Body of pancreas (tissue), 4 donors: ENCODE measurements around the gene NKAP. TPM values are rescaled to one million over a fixed set of nuclear protein-coding genes. Genes with fewer than 3 reads are reported as not detected.
A peak's percentile ranks its signal among the peaks of the same experiment; 100 is the strongest.

ENCODE experiments used
- ATAC-seq: fragments of 150-250 bp; one replicate; pipeline ENCODE4 v1.9.1; 2016
- DNase-seq, 4 donors: peaks; one replicate each; pipeline ENCODE4 v3.0.0-alpha.2; 2019
- H3K27ac ChIP-seq, 4 donors: fragments of 200-600 bp; sonication (generic); 1 replicate in 3 of 4; 2 replicates in 1 of 4; pipeline versions ENCODE4 v1.5.1 to v1.6.1; 2016 to 2019; ENCODE audit warnings: mild to moderate bottlenecking in 1 of 4, mixed read lengths in 1 of 4, moderate library complexity in 1 of 4
- H3K27me3 ChIP-seq, 2 donors: fragments of 200-600 bp; sonication (generic); one replicate each; pipeline ENCODE4 v1.6.0; 2016; ENCODE audit warnings: mild to moderate bottlenecking in 1 of 2
- H3K36me3 ChIP-seq, 2 donors: fragments of 200-600 bp; sonication (generic); replicated peaks in 1 of 2; 2 replicates each; pipeline ENCODE4 v1.5.1; 2016; ENCODE audit warnings: low read depth in 2 of 2; ENCODE audit not compliant: insufficient read depth in 1 of 2
- H3K4me1 ChIP-seq: fragments of 200-600 bp; sonication (generic); one replicate; pipeline ENCODE4 v1.6.0; 2016
- H3K4me3 ChIP-seq, 2 donors: fragments of 200-600 bp; sonication (generic); 1 replicate in 1 of 2; 2 replicates in 1 of 2; pipeline ENCODE4 v1.5.1; 2016 to 2019
- H3K9me3 ChIP-seq, 3 donors: fragments of 200-600 bp; sonication (generic); 1 replicate in 2 of 3; 2 replicates in 1 of 3; pipeline ENCODE4 v1.5.1; 2016
- POLR2A ChIP-seq, 3 donors: fragments of 450-650 bp; IDR thresholded peaks; one replicate each; pipeline ENCODE4 v1.6.1; 2016; ENCODE audit warnings: antibody characterized with exemption in 3 of 3, mild to moderate bottlenecking in 2 of 3
- WGBS, 2 donors: methylation state at CpG; one replicate each; pipeline ENCODE4 v1.1.5; 2017; 5-methylcytosine and 5-hydroxymethylcytosine counted together
- intact Hi-C: fragments of 100-400 bp; cut with DNase I; formaldehyde crosslinking; loops from one replicate; pipeline ENCODE4 v1.15.1; 2023
- total RNA-seq, 2 donors: library from RNA; depleted of rRNA; stranded (reverse); fragments of >200 nt; gene quantifications; one replicate each; pipeline ENCODE4 v1.1.0, GENCODE V29; 2016
- TF ChIP-seq, protein P1 (sequence below), 7 experiments: fragments of 450-650 bp in 4 of 7; fragments of 200-600 bp in 3 of 7; sonication (generic) in 3 of 7; IDR thresholded peaks; one replicate each; pipeline ENCODE4 v1.5.1; 2016 to 2019; ENCODE audit warnings: antibody characterized with exemption in 7 of 7

NKAP gene
- total RNA-seq, 2 donors from 2014 or later, result 3.6 to 5.3 TPM

DNA sequence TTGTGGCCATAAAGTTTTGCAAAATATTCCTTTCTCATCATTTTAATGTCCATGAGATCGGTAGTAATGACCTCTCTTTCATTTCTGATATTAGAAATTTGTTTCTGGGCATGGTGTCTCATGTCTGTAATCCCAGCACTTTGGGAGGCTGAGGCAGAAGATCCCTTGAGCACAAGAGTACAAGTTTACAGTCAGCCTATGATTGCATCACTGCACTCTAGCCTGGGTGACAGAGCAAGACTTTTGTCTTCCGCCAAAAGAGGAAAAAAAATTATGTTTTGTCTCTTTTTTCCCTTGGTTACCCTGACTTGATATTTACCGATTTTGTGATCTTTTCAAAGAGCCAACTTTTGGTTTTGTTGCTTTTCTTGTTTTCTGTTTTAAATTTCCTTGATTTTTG lies 10.8 kb upstream of the NKAP start:
- TF ChIP-seq POLR2A (IDR thresholded peaks at IDR 0.05), result no peak
- TF ChIP-seq, protein P1, sequence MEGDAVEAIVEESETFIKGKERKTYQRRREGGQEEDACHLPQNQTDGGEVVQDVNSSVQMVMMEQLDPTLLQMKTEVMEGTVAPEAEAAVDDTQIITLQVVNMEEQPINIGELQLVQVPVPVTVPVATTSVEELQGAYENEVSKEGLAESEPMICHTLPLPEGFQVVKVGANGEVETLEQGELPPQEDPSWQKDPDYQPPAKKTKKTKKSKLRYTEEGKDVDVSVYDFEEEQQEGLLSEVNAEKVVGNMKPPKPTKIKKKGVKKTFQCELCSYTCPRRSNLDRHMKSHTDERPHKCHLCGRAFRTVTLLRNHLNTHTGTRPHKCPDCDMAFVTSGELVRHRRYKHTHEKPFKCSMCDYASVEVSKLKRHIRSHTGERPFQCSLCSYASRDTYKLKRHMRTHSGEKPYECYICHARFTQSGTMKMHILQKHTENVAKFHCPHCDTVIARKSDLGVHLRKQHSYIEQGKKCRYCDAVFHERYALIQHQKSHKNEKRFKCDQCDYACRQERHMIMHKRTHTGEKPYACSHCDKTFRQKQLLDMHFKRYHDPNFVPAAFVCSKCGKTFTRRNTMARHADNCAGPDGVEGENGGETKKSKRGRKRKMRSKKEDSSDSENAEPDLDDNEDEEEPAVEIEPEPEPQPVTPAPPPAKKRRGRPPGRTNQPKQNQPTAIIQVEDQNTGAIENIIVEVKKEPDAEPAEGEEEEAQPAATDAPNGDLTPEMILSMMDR (IDR thresholded peaks at IDR 0.05), result no peak
- DNase-seq (no peak), ATAC-seq (no peak)
- Histone ChIP-seq H3K4me3 (no peak overlapping the region), H3K9me3 (no peaks in the 10 kb centered on the region), H3K36me3 (no peaks in the 10 kb centered on the region), H3K27me3 (no peaks in the 10 kb centered on the region), H3K27ac (no peak overlapping the region), H3K4me1 (no peaks in the 10 kb centered on the region)
- WGBS, 2 donors, result 74 to 81% methylated on average over 3 of the region's 3 CpGs
- intact Hi-C loops, result no loop called here

DNA sequence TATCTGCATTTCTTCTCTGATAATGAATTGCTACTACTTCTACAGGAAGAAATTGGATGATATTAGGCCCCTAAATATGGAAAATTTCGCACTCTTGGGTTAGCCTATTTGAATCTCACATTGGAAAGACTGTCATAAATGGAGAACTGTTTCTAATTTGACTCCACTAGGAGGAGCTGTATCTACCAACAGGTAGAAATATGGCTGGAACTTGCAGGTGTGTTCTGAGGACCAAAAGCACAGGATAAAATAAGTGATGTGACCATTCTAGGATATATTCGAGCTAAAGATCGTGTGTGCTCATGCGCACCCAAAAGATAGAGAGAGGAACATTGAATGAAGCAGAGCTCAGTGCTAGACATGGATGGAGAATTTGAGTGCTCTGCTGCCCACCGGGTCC lies 4.8 kb upstream of the NKAP start:
- Histone ChIP-seq H3K4me3 (no peak overlapping the region), H3K27me3 (no peaks in the 10 kb centered on the region), H3K9me3 (no peaks in the 10 kb centered on the region), H3K36me3 (no peaks in the 10 kb centered on the region), H3K27ac (no peak overlapping the region), H3K4me1 (no peaks in the 10 kb centered on the region)
- no peak for DNase-seq
- no peak for ATAC-seq
- WGBS, 2 donors, result 60 to 74% methylated on average over 5 of the region's 5 CpGs
- TF ChIP-seq, protein P1 (IDR thresholded peaks at IDR 0.05), result peak in 3 of 7 experiments; percentile 16 to 32 (median 17)
- TF ChIP-seq POLR2A (IDR thresholded peaks at IDR 0.05), result no peak
- intact Hi-C loops, result no loop called here

DNA sequence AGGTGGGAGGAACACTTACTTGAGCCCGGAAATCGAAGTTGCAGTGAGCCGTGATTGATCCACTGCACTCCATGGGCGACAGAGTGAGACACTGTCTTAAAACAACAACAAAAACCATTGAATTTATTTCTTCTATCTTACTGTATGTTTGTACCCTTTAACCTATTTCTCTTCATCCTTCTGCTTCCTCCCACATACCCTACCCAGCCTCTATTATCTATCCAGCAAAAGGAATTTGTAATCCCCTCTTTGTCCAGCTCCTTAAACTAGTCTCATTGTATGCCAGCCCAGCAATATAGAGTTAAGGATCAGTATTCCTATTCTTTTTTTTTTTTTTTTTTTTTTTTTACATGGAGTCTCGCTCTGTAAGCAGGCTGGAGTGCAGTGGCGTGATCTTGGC lies 1.9 kb upstream of the NKAP start:
- TF ChIP-seq POLR2A (IDR thresholded peaks at IDR 0.05), result no peak
- TF ChIP-seq, protein P1 (IDR thresholded peaks at IDR 0.05), result no peak
- ATAC-seq, result no peak
- Histone ChIP-seq H3K27ac (no peak overlapping the region), H3K4me3 (no peak overlapping the region), H3K4me1 (peaks cover 15% of the 10 kb centered on the region), H3K36me3 (no peaks in the 10 kb centered on the region), H3K9me3 (no peaks in the 10 kb centered on the region), H3K27me3 (no peaks in the 10 kb centered on the region)
- intact Hi-C loops, result no loop called here
- WGBS, 2 donors, result 72 to 95% methylated on average over 2 to 6 of the region's 6 CpGs
- DNase-seq, result no peak

DNA sequence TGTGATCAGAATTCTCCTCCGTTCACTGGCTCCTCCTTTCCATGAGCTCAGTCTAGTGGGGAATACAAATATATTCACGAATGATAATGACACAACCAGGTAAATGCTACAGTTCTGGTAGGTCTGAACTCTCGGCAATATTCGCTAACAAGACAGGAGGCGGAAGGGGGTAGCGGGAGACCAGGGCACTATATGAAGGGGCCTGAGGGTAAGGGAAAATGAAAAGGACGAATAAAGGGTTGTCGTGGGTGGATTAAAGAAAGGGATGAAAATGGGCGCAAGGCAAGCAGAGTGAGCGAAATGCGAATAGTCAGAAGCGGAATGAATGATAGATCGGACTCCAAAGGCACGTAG lies 743 bp downstream of the NKAP start:
- H3K27ac ChIP-seq, result peak overlapping the region; percentile 22 to 90 (median 76)
- ATAC-seq (no peak), DNase-seq (no peak)
- H3K9me3 ChIP-seq, result no peaks in the 10 kb centered on the region
- intact Hi-C loops, result no loop called here
- no peaks in the 10 kb centered on the region for H3K27me3 ChIP-seq
- H3K36me3 ChIP-seq, result no peaks in the 10 kb centered on the region
- peaks cover 15% of the 10 kb centered on the region for H3K4me1 ChIP-seq
- 1 to 2% methylated on average over 14 of the region's 14 CpGs for WGBS, 2 donors
- H3K4me3 ChIP-seq, result peak overlapping the region; percentile 3 to 62
- TF ChIP-seq, protein P1 (IDR thresholded peaks at IDR 0.05), result no peak
- TF ChIP-seq POLR2A (IDR thresholded peaks at IDR 0.05), result no peak

DNA sequence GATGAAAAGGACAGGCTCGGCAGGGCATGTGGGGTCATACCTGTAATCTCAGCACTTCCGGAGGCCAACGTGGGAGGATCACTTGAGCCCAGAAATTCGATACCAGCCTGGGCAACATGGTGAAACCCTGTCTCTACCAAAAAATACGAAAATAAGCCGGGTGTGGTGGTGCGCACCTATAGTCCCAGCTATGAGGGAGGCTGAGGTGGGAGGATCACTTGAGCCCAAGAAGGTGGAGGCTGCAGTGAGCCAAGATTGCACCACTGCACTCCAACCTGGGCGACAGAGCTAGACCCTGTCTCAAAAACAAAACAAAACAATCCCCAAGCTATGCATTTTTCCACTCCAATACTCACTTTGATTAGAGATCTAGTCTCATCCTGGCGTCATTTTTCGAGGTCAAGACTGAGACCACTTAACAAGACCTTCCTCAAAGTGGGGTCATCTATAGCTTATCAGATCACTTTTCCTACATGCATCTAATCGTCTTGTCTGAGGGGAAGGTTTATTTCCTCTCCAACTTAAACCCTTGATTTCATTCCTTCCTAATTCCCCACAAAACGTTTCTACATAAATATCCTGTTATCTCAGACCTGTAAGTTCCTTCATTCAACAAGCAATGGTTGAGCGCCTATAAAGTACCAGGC lies 1.3 kb downstream of the NKAP start:
- H3K9me3 ChIP-seq, result no peaks in the 10 kb centered on the region
- peak overlapping the region in 1 of 2 donors; percentile 62 for H3K4me3 ChIP-seq
- H3K27ac ChIP-seq, result peak overlapping the region in 2 of 4 donors; percentile 88 to 90
- whole genome bisulfite sequencing, 2 donors, result 34 to 38% methylated on average over 13 of the region's 13 CpGs
- H3K27me3 ChIP-seq, result no peaks in the 10 kb centered on the region
- peaks cover 15% of the 10 kb centered on the region for H3K4me1 ChIP-seq
- TF ChIP-seq POLR2A (IDR thresholded peaks at IDR 0.05), result no peak
- TF ChIP-seq, protein P1 (IDR thresholded peaks at IDR 0.05), result no peak
- DNase-seq (no peak), ATAC-seq (no peak)
- H3K36me3 ChIP-seq, result no peaks in the 10 kb centered on the region
- intact Hi-C loops, result no loop called here
